Heart left ventricle (tissue), 16 donors: ENCODE measurements around the gene RAI1. TPM values are rescaled to one million over a fixed set of nuclear protein-coding genes. Genes with fewer than 3 reads are reported as not detected.
A peak's percentile ranks its signal among the peaks of the same experiment; 100 is the strongest.

Experiments
- ATAC-seq, 4 donors: fragments of 200-7000 bp; cut with Tn5 transposase; one replicate each; pipeline ENCODE4 v1.9.1; 2020 to 2022; ENCODE audit warnings: moderate library complexity in 4 of 4, mild to moderate bottlenecking in 3 of 4, moderate number of reproducible peaks in 1 of 4
- DNase-seq, 5 donors: peaks; one replicate each; pipeline ENCODE4 v3.0.0-alpha.2; 2020
- H3K27ac ChIP-seq, 12 donors: fragments of 200-600 bp; sonication (generic) in 4 of 12; one replicate each; pipeline versions ENCODE4 v1.5.0 to v1.8.0; 2016 to 2022; ENCODE audit warnings: mild to moderate bottlenecking in 2 of 12
- H3K27me3 ChIP-seq, 9 donors: fragments of 200-600 bp; sonication (generic) in 2 of 9; one replicate each; pipeline versions ENCODE4 v1.5.1 to v1.8.0; 2016 to 2022; ENCODE audit warnings: mild to moderate bottlenecking in 3 of 9
- H3K36me3 ChIP-seq, 9 donors: fragments of 200-600 bp; sonication (generic) in 2 of 9; one replicate each; pipeline versions ENCODE4 v1.5.0 to v1.8.0; 2018 to 2022; ENCODE audit warnings: mild to moderate bottlenecking in 2 of 9
- H3K4me1 ChIP-seq, 12 donors: fragments of 200-600 bp; sonication (generic) in 4 of 12; one replicate each; pipeline versions ENCODE4 v1.5.0 to v1.8.0; 2016 to 2022; ENCODE audit warnings: mild to moderate bottlenecking in 3 of 12
- H3K4me3 ChIP-seq, 12 donors: fragments of 200-600 bp; sonication (generic) in 4 of 12; one replicate each; pipeline versions ENCODE4 v1.5.0 to v1.8.0; 2017 to 2022; ENCODE audit warnings: mild to moderate bottlenecking in 9 of 12, moderate library complexity in 4 of 12
- H3K9me3 ChIP-seq, 12 donors: fragments of 200-600 bp; sonication (generic) in 4 of 12; one replicate each; pipeline versions ENCODE4 v1.5.0 to v1.8.0; 2016 to 2022; ENCODE audit warnings: mild to moderate bottlenecking in 1 of 12
- POLR2A ChIP-seq, 2 donors: fragments of 450-650 bp; IDR thresholded peaks; one replicate each; pipeline ENCODE4 v1.6.1; 2017; ENCODE audit warnings: antibody characterized with exemption in 2 of 2, mild to moderate bottlenecking in 2 of 2, moderate library complexity in 2 of 2
- WGBS, 4 donors: extraction: QIAGEN DNeasy Blood & Tissue Kit in 2 of 4; methylation state at CpG; one replicate each; pipeline versions ENCODE4 v1.1.5 to v1.1.7; 2013 to 2018; 5-methylcytosine and 5-hydroxymethylcytosine counted together
- intact Hi-C, 10 donors: fragments of 100-400 bp; cut with DNase I; formaldehyde crosslinking; loops; one replicate each; pipeline versions ENCODE4 v1.11.1 to v1.14.2; 2022
- polyA plus RNA-seq, 2 donors: library from polyadenylated mRNA; stranded (reverse); fragments of 200-250 nt; gene quantifications; one replicate each; pipeline ENCODE4 v1.2.3, GENCODE V29; 2013
- total RNA-seq, 9 donors: library from RNA; depleted of rRNA in 2 of 9; stranded (reverse); fragments of >200 nt in 2 of 9; fragmentation: NEBNext Ultra II Directional in 3 of 9; extraction: Animal tissue kit (Norgen Biotek cat#: 25700) in 3 of 9; gene quantifications; one replicate each; pipeline versions ENCODE4 v1.1.0 to v1.2.4, GENCODE V29; 2016 to 2023
- TF ChIP-seq, protein P1 (sequence below), 12 donors: fragments of 200-600 bp; sonication (generic) in 4 of 12; IDR thresholded peaks; one replicate each; pipeline versions ENCODE4 v1.5.0 to v1.8.0; 2018 to 2022; ENCODE audit warnings: antibody characterized with exemption in 12 of 12, mild to moderate bottlenecking in 5 of 12
- donor health status: ischemic (EF 13 %, LVEDD 7.1; RV severe dilation, severe dysfunction).
- donor health status: healthy with polysubstance abuse.
- donor health status: DM: no; HTN: yes; CAD: no.
- donor health status: DM: no; HTN: no; CAD: no.
- donor health status: ischemic (EF 25% LVEDD 6.9; RV normal size, moderate dysfunction).
- donor health status: ischemic (EF 25% LVEDD 5.7; RV mildly dilated, moderate dysfunction).
- donor health status: healthy.
- donor health status: DM: yes; HTN: yes; CAD: no.
- donor health status: ischemic (EF 35%, LVEDD 5.7; RV mildly dilated, moderate dysfunction).
- donor health status: nonischemic (EF 11% LVEDD 7.7; RV severe dilation, severe dysfunction).
- donor health status: DM: yes; HTN: yes; CAD: no.
- donor health status: PGD.
- donor health status: ischemic (EF 29% LVEDD 5.4; RV normal size, mild dysfunction).
- donor health status: nonischemic (EF 23%, LVEDD 6.1; RV moderate dilation, normal function).

Gene RAI1
- total and polyA plus RNA-seq, 11 donors, result 15.1 to 37.2 (median 20.8) TPM

DNA sequence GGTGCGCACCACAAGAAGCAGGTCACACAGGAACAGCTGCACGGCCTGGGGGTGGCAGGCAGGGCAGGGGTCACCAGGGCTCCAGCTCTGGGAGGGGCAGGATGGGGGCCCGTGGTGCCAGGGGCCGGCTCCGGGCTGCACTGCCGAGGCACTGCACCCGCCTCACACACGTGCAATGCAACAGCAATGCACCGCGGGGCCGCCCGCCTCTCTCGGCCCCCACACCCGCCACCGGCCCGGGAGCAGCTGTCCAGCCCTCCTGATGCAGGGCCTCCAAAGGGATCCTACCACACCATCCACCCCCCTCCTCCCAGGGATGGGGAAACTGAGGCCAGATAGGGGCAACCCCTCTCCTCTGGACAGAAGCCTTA is 132.5 kb downstream of the RAI1 start:
- H3K36me3 ChIP-seq, result peaks cover 0 to 76% (median 24%) of the 10 kb centered on the region in 9 donors
- DNase-seq (no peak), ATAC-seq (no peak)
- TF ChIP-seq, protein P1, sequence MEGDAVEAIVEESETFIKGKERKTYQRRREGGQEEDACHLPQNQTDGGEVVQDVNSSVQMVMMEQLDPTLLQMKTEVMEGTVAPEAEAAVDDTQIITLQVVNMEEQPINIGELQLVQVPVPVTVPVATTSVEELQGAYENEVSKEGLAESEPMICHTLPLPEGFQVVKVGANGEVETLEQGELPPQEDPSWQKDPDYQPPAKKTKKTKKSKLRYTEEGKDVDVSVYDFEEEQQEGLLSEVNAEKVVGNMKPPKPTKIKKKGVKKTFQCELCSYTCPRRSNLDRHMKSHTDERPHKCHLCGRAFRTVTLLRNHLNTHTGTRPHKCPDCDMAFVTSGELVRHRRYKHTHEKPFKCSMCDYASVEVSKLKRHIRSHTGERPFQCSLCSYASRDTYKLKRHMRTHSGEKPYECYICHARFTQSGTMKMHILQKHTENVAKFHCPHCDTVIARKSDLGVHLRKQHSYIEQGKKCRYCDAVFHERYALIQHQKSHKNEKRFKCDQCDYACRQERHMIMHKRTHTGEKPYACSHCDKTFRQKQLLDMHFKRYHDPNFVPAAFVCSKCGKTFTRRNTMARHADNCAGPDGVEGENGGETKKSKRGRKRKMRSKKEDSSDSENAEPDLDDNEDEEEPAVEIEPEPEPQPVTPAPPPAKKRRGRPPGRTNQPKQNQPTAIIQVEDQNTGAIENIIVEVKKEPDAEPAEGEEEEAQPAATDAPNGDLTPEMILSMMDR (IDR thresholded peaks at IDR 0.05), result no peak
- TF ChIP-seq POLR2A (IDR thresholded peaks at IDR 0.05), result no peak
- no peak overlapping the region for H3K4me3 ChIP-seq
- intact Hi-C loops, result loop anchor here (2.0 to 10.0 kb wide), 10 partner anchors 47 to 224 kb away; partner anchors contain the start of genes ATPAF2 (in 3 of the 10), GID4 (in 3 of the 10) and RAI1 (in 1 of the 10)
- no peaks in the 10 kb centered on the region for H3K9me3 ChIP-seq
- H3K27me3 ChIP-seq, result no peaks in the 10 kb centered on the region
- peak overlapping the region in 6 of 12 donors; percentile 37 to 88 (median 80) for H3K27ac ChIP-seq
- peaks cover 9 to 82% (median 34%) of the 10 kb centered on the region in 12 donors for H3K4me1 ChIP-seq
- WGBS, 4 donors, result 74 to 84% (median 82%) methylated on average over 1 to 16 of the region's 16 CpGs

DNA sequence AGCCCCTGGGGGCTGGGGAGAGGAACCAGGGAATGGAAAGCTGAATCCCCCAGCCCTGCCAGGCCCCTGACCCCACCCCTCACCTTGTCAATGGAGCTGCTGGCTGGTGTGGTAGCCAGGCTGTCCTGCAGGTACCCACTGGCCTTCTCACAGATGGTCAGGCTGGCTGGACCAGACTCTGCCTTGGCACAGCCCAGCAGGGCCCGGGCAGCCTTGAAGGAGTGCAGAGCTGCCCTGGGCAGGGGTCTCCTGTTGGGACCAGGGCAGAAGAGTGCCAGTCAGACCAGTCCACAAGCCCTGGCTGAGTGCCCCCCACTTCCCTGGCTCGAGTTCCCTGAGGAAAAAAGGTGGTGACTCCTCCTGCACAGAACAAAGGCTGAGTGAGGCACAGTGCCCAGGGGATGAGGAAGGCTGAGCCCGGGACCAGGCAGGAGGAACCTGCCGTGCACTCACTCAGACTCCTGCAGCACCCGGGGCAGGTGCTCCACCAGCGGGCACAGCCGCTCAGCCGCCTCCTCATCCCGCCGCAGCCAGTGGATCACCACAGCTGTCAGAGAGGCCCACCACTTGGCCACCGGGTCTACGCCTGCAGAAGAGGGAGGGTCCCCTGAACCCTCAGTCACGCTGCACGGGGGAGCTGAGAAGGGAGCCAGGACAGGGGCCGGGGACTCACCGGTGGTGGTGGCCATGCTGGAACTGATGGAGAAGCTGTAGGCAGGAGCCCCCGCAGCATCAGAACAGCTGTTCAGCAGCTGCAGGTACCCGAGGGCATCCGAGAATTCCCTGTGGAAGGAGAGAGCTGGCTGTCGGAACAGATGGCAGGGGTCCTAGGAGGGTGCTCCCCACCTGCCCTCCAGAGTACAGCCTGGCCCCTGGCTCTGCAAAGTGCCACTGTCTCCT is 133.2 kb downstream of the RAI1 start:
- peaks cover 9 to 79% (median 34%) of the 10 kb centered on the region in 12 donors for H3K4me1 ChIP-seq
- no peak overlapping the region for H3K4me3 ChIP-seq
- intact Hi-C loops, result loop anchor here in 9 of 10 donors (2.0 to 10.0 kb wide), 9 partner anchors 100 to 223 kb away; partner anchors contain the start of genes ATPAF2 (in 3 of the 9), GID4 (in 3 of the 9) and RAI1 (in 1 of the 9)
- peak overlapping the region in 11 of 12 donors; percentile 48 to 88 (median 70) for H3K27ac ChIP-seq
- DNase-seq (no peak), ATAC-seq (no peak)
- peaks cover 0 to 83% (median 31%) of the 10 kb centered on the region in 9 donors for H3K36me3 ChIP-seq
- H3K9me3 ChIP-seq, result no peaks in the 10 kb centered on the region
- no peaks in the 10 kb centered on the region for H3K27me3 ChIP-seq
- TF ChIP-seq, protein P1 (IDR thresholded peaks at IDR 0.05), result no peak
- no peak for TF ChIP-seq POLR2A (IDR thresholded peaks at IDR 0.05)
- 57 to 81% (median 73%) methylated on average over 15 to 20 of the region's 20 CpGs for WGBS, 4 donors

DNA sequence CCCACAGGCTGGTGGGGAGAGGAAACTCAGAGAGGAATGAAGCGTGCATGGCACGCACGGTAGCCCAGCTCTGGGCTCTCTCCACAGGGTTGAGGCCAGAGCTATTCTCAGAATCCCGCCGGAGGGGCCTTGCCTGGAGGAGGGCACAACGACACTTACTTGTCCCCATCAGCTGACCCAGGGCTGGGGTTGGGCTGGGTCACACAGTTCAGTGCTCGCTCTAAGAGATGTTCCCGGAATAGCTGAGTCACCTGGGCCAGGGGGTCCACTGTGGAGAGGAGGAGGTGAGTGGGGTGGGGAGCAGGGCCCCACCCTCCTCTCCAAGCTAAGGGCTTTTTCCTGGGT is 133.8 kb downstream of the RAI1 start:
- peaks cover 0 to 89% (median 37%) of the 10 kb centered on the region in 9 donors for H3K36me3 ChIP-seq
- peak overlapping the region in 11 of 12 donors; percentile 48 to 88 (median 70) for H3K27ac ChIP-seq
- ATAC-seq, result peak; percentile 59 to 77 (median 66)
- no peak overlapping the region for H3K4me3 ChIP-seq
- no peak for TF ChIP-seq POLR2A (IDR thresholded peaks at IDR 0.05)
- TF ChIP-seq, protein P1 (IDR thresholded peaks at IDR 0.05), result no peak
- WGBS, 4 donors, result 48 to 52% (median 50%) methylated on average over 8 of the region's 8 CpGs
- peaks cover 11 to 80% (median 36%) of the 10 kb centered on the region in 12 donors for H3K4me1 ChIP-seq
- intact Hi-C loops, result loop anchor here in 4 of 10 donors (2.0 to 10.0 kb wide), 4 partner anchors 100 to 220 kb away; partner anchors contain the start of genes ATPAF2 (in 2 of the 4) and GID4 (in 2 of the 4)
- no peaks in the 10 kb centered on the region for H3K9me3 ChIP-seq
- H3K27me3 ChIP-seq, result no peaks in the 10 kb centered on the region
- DNase-seq, result peak in 4 of 5 donors; percentile 68 to 84 (median 76)
